Stimulated activated CD4-positive, alpha-beta T cell treated with anti-CD3 and anti-CD28 coated beads, Interleukin-15, amount 100 ng/mL, for 48 hours (primary cell): ENCODE data around the gene DDX24.
A peak's percentile ranks its signal among the peaks of the same experiment; 100 is the strongest.

Source experiments
- DNase-seq, 2 donors: peaks; one replicate each; pipeline ENCODE4 v3.0.0-alpha.2; 2020; ENCODE audit warnings: low read depth in 2 of 2

Gene DDX24

DNA sequence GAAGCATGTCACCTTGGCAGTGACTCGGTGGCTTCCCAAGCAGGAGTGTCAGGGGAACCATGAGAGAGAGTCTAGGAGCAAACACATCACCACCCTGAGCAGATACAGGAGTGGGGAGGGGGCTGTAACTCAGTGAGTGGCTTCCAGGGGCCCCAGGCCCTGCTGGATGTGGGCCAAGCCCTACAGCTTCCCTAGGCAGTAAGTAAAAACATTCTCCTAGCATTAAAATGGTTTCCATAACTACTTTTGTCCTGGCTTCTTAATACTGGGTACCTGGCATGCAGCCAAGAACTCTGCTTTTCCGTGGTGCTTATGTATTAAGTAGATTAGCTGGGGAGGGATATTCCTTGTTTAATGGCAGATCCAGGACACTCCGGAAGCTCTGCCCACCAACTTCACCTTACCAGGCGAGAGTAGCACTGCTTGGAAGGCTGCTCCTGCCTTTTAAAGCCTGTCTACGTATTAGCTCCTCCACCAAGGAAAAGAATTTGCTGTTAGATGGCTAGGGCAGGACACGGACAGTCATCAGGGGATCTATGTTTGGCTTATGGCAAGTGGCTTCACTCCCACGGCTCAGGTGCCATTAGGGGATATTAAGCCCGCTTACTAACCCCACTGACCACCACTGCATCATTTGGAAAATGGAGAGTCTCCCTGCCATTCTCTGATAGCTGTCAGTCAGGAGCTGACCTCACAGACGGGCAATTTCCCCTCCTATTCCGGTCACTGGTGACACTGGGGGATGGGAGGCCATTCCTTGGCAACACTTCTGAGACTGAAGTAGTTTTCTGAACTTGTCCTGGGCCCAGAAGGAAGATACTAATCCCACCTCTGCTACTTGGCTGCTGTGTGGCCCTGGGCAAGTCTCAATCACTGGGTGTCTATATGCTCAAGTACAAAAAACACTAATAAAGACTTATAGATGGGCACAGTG lies 32.0 kb downstream of the DDX24 start:
- no peak for DNase-seq

DNA sequence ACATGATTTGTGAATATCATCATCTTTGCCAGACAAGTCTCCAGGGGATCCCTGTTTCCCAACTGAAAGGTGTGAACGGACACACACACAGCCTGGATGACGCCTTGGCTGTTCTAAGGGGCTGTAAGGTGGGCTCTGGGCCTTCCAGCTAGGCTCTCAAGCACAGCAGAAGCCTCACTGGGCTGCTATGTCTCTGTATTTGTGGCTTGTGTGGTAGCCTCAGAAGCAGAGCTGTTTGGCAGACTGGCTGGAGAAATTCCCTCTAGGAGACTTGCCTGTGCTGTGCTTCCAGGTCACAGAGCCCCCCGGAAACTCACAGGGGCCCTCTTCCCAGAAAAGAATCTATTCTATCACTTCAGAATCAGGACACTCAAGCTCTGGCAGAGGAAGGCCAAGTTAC lies 33.4 kb downstream of the DDX24 start:
- DNase-seq = no peak

DNA sequence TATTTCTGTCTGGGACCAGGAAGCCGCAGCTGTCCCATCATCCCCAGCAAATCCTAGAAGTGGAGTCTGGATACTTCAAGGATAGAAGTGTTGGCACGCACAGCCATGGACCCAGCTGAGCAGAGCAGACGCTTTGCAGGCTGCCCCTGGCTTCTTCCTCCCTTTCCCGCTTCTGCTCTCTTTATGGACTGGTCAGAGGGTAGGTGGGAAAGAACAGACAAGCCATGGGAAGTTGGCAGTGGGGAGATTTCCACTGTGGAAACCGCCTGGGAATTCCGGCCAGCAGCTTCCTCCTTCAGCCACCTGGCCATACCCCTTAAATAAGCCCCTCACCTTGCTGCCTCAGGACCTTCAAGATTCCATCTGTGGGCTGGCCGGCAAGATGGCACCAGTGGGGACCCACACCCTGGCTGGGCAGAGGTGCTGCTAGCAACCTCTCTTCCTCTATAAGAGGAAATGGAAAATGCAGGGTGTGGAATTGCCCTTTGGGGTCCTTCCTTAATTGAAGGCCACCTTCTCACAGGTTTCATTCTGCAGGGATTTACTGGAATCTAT lies 34.2 kb downstream of the DDX24 start:
- DNase-seq = no peak

DNA sequence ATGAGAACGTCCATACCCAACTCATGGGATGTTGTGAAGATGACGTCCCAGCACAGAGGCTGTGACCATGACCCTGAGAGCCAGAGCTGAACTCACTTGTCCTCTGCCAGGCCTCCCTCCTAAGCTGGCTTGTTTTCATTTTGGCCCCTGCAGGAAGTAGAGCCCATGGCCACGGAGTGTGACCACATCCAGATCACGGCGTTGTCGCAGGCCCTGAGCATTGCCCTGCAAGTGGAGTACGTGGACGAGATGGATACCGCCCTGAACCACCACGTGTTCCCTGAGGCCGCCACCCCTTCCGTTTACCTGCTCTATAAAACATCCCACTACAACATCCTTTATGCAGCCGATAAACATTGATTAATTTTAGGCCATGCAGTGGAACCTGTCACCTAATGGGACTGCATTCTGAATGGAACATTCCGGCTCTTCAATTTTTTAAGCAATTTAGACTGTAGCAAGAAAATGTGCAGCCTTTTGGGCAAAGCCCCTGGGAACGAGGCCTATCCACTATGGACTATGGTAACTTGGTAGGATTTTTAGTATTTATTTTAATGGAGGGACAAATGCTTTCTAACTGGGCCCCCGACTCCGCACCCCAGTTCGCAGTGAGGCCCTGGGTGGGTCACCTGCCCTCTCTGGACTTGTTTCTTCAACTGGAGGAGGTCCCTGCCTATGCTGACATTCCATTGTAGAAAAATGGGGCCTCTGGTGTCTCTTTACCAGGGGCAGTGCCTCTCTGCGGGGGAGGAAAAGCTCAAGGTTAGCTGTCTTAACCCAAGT lies 35.2 kb downstream of the DDX24 start:
- no peak for DNase-seq

DNA sequence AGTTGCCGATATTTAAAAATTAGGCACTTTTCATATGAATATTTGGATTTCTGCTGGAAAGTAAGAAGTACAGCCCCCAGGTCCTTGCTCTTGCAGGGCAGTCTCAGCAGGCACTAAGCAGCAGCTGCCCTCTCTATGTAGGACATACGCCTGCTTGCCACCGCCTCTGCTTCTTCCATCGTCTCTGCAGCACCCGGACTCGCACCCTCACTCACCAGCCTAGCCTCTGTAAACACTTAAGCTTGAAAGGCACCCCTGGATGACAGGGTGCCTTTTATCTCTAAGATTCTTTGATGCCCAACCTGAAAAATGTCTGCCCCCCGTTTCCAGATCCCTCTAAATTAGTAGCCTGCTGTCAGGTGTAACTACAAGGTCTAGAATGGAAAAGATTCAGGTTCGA lies 35.9 kb downstream of the DDX24 start:
- DNase-seq = no peak

DNA sequence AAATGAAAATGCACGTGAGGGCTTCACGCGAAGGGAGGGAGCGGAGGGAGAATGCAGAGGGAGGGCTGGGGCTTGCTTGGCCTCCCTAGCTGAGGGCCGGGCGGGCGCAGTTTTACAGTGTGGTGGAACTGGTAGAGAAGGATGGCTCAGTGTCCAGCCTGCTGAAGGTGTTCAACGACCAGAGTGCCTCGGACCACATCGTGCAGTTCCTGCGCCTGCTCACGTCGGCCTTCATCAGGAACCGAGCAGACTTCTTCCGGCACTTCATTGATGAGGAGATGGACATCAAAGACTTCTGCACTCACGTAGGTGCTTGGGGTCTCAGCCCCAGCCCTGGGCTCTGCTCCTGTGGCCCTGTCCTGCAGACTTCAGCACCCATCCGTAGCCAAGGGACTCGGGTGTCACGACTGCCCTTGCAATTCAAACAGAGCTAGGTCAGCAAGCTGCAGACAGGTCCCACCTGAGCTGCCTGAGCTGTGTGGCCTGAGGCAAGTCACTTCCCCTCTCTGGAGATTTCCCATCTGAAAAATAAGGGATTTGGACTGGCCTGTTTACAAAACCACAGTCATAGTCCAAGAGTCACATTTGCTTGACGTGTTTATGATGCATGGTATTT lies 36.4 kb downstream of the DDX24 start:
- DNase-seq = no peak

DNA sequence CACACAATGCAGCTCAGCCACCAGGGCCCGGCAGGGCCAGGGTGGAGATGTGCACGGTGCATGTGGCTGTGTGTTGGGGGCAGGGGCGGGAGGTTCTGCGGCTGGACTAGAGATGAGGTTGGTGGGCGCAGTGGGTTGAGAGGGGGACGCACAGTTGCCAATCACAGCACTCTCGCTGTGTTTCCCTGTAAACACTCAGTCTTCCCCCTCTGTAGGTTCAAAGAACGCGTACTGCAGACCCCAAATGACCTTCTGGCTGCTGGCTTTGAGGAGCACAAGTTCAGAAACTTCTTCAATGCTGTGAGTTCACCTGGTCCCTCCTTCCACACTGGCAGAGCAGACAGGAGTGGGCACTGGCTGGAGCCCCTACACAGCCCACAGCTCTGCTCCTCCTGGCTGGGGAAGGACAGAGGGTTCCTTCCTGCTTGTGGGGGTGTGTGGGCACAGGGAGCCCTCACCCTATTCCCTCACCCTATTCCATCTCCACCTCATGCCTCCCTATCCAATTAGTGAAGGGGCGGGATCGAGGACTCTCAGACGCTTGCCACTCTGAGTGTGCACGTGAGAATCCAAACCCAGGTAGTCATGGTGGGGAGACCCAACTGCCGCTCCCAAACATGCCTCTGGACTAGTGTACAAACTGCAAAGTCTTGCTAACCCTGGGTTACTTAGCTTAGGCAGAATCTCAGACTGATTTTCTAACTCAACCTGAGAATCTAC lies 37.1 kb downstream of the DDX24 start:
- no peak for DNase-seq

DNA sequence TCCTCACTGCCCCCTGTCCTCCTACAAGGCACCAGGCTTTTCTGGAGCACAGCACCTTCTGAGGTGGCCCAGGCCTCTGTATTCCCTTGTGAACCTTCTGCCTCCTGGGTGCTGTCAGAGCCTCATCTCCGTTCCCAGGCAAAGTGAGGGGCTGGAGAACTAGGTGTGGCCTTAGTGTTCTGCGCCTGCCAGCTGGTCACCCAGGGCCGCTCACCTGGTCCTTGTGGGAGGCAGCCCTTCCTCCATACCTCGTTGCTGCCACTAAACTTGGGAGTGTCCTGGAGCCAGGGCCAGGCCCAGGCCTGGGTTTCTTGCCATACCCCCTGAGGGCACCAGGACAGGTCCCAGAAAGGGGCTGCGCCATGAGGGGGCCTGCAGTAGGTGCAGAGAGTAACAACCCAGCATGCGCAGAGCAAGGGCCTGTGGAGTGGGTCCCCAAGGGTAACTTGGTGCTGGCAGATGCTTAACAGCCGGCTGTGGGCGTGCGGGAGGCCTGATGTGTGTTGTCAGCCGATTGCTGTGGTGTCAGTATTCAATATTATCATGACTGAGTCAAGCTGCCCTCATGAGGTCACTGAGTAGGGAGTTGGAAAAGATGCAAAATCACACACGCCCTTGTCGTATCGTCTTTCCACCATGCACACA lies 37.8 kb downstream of the DDX24 start:
- DNase-seq = no peak

DNA sequence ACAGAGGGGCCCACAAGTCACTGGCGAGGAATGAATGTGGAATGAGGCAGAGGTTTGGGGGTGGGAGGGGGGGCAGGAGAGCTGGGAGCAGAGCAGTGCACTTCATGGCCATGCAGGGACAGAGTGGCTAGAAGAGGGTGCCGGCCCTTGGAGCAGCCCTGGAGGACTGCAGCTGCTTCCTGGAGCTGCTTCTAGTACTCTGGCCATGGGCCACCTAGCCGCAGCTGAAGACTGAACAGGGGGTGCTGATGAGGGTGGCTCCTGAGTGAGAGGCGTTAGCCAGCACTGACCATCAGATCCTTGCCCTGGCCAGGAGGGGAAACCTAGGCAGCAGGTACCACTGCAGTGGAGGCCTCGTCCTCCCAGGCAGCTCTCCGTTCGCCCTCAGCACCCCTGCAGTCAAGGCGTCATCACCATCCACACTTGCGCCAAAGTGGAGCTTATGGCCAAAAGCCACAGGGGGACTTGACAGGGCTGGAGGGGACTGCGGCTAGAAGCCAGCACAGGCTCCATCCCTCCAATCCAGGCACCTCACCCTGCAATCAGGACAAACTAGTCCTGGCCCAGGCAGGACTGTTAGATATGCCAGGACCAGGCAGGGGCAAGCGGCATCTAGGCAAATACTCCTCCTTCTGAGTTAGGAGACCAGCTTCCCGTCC lies 38.4 kb downstream of the DDX24 start:
- no peak for DNase-seq

DNA sequence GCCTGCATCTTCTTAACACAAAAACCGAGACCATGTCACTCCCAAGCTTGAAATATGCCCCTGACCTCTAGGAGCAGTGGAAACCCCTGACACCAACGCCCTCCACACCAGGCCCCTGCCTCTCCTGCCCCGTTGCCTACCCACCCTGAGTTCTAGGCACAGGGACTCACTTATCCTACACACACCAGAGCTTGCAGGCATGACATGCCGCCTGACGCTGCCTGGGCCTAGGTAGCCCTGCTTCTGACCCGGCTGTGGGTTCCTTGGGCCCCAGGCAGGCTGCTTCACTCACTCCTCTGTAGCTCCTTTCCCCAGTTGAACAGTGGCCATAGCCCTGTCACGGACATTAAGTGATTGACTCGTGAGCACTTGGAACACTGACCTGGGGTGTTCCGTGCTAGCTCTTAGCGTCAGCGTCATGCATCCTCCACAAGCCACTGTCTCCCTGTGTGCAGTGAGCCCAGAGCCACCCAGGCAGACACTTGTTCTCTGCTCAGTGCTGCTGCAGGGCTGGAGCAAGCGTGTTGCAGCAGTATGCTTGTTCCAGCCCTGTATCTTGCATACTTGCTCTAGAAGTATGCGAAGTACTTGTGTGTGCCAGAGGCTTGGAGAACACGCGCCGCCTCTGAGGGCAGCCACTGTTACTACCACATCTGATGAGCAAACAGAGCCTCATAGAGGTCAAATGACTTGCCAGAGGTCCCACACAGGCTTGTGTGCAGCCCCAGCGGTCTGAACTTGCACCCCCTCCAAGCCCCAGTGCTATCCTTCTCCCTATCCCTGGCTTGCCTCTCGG lies 39.3 kb downstream of the DDX24 start:
- DNase-seq = no peak

DNA sequence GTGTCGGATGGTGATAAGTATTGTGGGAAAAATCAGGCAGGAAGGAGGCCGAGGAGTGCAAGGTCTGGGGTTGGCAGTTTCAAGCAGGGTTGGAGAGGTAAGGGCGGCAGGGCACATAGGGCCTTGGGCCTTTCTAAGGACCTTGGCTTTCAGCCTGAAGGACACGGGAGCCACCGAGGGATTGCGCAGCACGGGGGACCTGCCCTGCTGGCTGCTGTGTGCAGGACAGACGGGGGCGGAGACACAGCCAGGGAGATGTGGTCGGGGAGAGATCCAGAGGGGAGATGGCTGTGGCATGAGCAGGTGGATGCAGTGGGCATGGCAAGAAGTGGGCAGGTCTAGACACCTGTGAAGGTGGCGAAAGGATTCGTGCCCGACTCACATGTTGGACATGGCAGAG lies 40.2 kb downstream of the DDX24 start:
- no peak for DNase-seq

DNA sequence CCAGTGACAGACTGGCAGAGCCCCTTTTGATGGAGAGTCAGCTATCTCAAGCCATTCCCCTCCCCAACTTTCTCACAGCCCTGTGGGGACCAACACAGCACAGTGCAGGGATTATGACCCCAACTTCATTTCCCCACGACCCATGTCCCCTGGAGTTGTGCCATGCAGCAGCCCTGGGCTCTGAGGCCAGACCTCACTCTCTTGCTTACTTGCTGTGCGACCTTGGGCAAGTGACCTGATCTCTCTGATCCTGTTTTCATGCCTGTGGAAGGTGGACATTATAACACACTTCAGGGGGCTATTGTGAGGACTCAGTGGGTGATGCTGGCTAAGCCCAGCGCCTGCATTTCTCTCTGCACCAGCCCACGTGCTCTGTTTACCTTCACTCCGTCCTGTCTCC lies 40.8 kb downstream of the DDX24 start:
- no peak for DNase-seq

DNA sequence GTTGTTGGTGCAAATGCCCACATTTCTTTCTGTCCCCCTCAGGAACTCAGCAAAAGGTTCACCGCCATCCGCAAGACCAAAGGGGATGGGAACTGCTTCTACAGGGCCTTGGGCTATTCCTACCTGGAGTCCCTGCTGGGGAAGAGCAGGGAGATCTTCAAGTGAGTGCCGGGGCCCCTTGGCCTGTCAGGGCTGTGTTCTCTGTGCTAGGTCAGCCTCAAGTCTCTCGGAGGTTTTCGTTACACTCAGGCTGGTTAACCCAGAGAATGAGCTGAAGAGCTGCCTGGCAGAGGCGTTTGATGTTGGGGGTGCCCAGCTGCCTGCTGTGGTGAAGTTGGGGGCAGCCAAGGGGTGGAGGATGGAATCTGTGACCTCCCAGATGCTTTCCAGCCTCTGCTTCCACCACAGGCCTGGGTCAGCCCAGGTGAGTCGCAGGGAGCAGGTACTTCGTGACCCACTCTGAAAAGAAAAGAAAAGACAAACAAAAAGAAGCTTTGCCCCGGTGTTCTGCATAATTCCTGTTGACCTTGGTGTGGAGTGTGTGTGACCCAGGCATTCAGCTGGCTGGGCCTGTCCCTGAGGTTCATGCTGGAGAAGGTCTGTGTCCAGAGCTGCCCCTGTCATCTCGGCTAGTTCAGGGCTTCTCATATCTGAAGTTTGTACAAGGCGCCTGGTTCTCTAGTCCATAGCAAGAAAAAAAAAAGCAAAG lies 41.9 kb downstream of the DDX24 start:
- DNase-seq = no peak

DNA sequence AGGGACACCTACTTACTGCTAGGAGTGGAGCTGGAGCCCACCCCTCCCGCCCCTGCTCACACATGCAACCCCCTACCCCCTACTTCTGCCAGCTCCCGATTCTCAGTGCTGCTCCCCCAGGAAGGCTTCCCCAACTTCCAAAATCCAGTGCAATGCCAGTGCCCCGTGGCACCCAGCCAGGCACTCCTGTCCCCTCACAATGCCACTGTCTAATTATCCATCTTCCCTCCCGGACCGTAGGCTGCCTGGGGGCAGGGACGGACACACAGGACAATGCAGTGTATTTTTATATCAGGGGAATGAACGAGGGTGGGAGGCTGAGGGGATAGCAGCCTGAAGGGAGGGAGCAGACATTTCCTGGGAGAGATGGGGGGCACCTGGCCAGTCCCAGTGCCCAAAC lies 42.5 kb downstream of the DDX24 start:
- no peak for DNase-seq

DNA sequence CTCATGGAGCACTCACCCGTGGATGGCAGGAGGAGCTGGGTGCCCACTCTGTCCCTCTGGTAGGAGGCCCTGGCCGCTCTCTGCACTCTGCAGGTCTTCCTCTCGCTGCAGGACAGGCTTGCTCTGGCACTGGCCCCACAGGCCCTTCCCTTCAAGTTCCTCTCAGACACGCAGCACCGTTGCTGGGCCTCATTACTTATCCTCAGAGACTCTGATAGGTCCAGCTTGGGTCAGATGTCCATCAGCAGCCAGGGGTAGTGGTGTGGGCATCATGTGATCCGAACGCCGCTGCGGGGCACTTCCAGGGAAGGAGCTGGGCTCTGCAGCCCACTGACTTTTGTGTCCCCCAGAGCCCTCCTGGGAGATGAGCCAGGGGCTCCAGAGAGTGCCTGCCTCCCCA lies 43.0 kb downstream of the DDX24 start:
- no peak for DNase-seq

DNA sequence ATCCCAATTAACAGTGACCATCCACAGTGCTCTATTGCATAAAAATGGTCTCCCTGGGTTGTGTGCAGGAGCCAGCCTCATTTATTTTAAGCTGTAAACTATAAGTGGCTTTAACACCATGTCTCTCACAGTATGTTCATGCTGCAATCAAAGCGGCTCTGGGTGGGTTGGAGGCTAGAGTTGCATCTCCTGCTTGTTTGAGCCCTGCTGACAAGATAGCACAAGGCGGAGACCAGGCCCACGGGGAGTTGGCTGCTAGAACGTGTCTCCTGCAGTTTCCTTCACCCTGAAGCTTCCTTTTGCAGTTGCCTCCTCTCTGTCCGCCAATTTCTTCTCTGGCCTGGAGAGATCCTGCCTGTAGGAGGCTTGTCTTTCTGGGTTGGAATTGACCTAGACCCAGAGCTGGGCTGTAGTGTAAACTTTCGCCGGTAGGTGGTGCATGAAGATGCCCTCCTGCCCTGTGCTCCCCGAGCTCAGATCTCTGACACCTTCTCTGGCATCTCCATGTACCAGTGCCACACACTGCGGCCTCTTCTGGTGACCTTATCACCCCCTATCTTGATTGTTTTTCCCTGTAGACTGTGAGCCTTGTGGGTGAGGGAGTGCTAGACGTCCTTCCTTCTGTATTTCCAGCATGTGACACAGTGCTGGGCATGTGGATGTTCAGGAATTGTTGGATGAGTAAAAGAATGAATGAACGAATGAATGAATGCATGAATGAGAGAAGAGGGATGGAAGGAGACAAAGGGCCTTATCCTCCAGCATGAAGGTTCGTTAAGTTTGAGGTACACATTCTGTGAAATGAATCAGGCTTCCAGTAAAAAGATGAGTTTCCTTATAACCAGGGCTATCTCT lies 44.5 kb downstream of the DDX24 start:
- DNase-seq = peak; percentile 56 to 68

DNA sequence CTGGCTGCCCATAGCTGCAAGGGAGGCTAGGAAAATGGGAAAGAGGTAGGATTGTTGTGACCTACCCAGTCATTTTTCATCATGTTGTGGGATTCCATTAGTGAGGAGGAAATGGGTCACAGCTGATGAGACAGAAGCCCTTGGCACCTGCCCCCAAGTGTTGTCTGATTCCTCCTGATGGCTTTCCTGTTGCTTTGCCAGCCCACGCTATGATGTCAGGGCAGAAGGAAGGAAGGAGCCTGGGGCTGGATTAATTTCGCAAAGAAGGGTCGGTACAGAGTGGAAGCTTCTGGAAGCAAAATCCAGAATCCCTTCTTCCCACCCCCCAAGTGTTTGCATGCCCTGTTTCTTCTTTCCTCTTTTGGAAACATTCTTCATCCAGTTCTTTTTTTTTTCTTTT lies 46.1 kb downstream of the DDX24 start:
- DNase-seq = no peak

DNA sequence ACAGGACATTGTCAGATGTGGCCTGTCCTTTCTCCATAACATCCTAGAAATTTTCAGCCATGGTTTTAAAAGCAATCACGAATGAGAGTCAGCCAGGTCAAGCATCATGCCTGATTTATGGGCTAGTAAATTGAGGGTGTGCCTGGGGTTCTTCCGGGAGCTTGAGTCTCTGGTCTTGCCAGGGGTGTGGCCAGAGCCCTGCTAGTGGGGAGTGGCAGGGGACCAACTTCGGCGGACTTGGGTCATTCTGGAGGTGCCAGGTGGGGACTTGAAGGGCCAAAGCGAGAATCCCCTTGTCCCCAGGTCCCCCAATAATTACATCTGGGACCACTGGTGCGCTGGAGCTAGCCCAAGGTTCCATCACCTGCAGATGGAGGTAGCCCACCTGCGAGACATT lies 49.1 kb downstream of the DDX24 start:
- no peak for DNase-seq
